Limb (tissue), 2 donors: ENCODE data around the gene KRT78.

Source experiments
- DNase-seq, 2 donors: peaks; one replicate each; pipeline ENCODE4 v3.0.0-alpha.2; 2016; ENCODE audit errors: extremely low spot score in 2 of 2

The KRT78 gene

GRCh38 chr12:52826611-52827498 is 21.9 kb downstream of the KRT78 start:
- DNase-seq = no peak

DNA sequence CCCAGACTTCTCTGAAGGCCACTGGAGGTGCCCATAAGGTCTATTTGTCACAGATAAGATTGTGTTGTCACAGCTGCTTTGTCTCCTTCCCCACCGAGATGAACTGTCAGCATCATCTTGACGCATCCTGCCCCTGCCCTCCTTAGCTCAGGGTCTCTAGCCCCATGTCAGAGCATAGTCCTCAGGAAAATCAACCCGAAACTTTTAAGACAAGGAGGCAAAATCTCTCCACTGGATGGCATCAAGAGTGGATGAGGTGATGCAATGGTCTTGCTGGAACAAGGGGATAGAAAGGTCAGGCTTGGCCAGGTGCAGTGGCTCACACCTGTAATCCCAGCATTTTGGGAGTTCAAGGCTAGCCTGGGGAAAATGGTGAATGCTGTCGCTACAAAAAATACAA is 22.8 kb downstream of the KRT78 start:
- no peak for DNase-seq

GRCh38 chr12:52824741-52825410 is 23.9 kb downstream of the KRT78 start:
- no peak for DNase-seq

GRCh38 chr12:52823761-52824450 is 24.9 kb downstream of the KRT78 start:
- no peak for DNase-seq

DNA sequence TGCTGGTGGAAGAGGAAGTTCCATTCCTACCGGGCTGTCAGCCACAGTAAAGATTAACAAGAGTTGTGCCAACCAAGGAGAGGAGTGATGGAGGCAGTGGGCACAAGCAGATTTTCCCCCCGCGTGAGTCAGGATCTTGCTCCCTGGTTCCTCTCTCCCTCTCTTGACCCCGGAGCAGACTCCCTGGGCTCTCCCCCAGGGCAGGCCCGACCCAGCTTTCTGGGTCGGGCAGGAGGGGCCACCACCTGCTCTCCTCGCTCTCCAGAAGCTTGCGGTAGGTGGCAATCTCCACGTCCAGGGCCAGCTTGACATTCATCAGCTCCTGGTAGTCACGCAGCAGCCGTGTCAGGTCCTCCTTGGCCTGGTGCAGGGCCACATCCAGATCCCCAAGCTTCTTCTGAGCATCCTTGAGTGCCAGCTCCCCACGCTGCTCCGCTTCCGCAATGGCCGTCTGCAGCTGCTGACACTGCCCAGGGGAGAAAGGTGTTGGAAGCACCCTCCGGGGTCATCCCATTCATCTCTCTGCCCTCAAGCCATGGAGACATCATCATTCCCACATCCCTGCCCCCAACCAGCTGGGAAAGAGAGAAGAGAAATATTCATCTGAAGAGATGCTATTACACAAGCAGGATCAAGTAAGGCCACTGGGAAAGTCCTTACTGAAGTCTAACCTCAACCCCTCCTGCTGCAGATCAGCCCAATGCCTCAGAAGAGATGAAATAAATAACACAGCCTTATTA is 25.9 kb downstream of the KRT78 start:
- DNase-seq = no peak

- no peak for DNase-seq
These were observed 26.8 kb downstream of the KRT78 start for GRCh38 chr12:52821826-52822660.

DNA sequence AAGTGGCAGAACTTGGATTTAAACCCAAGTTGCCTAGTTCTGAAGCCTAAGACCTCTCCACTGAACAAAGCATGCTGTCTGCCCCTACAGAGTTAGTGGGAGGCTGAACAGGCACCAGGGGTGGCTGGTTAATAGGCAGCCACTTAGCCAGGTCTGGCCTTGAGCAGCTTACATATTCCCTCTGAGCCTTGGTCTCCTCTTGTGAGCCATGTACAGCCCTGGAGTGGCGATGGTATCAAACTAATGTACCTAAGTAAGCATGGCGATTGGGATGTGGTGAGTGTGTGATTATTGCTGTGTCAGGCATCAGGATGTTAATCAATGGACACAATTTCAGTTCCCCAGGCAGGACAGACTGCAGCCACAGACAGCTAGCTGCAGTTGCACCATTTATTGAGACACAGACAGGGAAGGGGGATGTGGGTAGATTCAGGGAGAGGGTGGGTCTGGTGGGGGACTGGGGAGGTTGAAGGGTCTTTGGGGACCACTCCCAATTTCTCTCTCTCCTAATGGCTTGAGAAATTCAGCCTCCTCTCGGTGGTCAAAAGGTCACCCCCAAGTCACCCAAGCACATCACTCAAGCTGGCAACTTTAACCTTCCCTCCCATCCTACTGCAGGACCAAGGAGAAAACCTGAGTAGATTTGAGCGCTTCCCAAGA is 27.6 kb downstream of the KRT78 start:
- no peak for DNase-seq

- DNase-seq = no peak
These were observed 28.3 kb downstream of the KRT78 start for GRCh38 chr12:52820521-52820920.

DNA sequence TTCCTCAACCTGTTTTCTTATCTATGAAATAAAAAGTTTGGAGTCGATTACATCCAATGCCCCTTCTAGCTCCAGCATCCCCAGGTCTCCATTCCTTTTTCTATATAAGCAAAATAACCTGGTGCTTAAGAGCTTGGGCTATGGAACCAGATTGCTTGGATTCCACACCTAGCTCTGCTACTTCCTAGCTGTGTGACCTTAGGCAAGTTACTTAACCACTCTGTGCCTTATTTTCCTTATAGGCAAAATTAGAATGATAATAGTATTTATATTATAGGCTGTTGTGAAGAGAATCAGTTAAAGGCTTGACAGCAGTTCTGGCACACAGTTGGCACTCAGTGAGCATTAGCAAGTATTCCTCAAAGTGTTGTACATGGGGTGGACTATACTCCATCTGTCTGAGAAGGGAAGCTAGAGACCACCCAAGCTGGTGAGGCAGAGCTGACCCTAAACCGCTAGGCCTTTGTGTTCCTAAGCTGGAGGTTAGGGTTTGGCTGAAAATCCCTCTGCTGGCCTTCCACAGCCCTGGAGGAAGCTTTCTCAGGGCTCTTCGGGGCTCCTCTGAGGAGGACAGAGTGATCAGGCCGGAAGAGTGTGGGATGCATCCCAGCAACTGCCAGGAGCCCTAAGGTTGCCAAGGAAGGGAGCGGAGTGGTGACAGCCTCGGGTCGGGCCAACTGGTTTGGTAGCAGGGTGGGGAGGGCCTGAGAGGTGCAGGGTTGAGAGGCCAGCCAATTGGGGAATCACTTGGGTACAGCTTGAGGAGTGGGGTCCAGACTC is 28.9 kb downstream of the KRT78 start:
- DNase-seq = no peak

- DNase-seq = no peak
These were observed 29.8 kb downstream of the KRT78 start for GRCh38 chr12:52818887-52819420.

- no peak for DNase-seq
These were observed 30.4 kb downstream of the KRT78 start for GRCh38 chr12:52818388-52818787.

GRCh38 chr12:52817699-52818238 is 31.0 kb downstream of the KRT78 start:
- no peak for DNase-seq

DNA sequence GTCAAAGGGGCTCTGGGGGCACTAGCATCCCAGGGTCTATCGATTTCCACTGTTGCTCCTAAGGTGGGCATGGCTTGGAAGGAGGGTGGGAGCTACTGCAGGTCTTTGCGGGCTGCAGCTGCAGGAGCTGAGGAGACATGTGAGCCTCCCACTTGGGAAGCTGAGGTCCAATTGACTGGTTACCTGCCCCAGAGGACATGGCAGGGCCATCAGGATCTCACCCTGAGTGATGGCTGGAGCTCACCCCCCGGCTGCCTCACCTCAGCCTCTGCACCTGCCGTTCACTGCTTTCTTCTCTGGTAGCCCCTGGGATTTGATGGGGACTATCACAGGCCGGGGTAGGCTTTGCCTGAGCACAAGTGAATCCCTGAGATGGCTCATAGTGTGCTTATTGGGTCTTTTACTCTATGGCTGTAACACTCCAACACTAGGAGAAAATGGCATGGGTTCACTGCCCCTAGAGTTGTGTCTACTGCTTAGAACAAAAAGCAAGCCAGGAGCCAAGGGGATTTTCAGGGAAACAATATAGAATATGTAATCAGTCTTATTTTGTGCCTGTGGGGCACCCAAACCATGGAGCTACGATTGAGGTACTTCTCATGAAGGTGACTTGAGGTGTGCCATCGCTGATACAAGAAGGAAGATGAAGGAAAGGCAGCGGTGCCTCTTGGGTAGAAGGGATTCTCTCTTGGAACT is 31.6 kb downstream of the KRT78 start:
- no peak for DNase-seq

DNA sequence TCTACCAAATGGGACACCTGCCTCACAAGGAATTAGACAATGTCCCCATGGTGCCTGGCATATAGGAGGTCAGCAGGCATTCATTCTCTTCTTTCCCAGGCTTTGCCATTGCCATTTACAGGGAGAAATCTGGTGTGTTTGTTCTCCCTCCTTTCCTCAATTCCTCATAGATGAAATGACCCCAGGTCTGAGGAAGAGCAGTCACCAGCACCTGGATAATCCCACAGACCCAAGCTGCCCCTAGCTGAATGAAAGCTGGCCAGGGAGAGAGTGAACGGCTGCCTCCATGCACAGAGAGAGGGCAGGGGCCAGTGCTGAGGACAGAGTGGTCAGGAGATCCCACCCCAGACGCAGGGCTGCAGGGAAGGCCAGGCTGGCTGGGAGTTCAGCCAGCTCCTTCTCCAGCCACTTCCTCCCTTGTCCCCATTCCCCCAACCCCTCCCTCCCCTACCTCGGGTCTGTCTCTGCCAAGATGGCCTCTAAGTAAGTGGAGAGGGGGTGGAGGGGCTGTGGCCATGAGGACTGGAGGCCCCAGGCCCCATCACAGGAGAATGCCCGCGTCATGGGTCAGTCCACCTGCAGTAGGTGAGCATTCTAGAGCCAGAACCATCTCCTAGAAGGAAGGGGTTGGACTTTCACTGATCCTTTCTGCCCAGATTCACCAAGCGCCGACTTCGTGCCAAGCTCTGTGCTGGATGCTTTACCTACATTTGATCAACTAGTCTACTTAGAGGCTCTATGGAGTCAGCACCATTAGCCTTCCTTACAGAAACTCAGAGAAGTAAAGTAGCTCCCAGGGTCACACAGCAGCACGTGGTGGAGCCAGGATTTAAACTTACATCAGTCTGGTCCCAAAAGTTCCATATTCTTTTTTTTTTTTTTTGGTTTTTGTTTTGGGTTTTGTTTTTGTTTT is 32.9 kb downstream of the KRT78 start:
- no peak for DNase-seq

GRCh38 chr12:52815161-52815560 is 33.6 kb downstream of the KRT78 start:
- DNase-seq = no peak

GRCh38 chr12:52814710-52815155 is 34.1 kb downstream of the KRT78 start:
- no peak for DNase-seq
